ENCODE data around the gene DNAJC3.
"Not testable (repeated sequence)": the region's sequence is repeated elsewhere in the genome, so short reads cannot be mapped to it uniquely, and the experiment has no call there.

- not testable (repeated sequence) for TF ChIP-seq CTCF, POLR2A (IDR thresholded peaks at IDR 0.05)
These were observed 35.9 kb downstream of the DNAJC3 start for GRCh38 chr13:95712846-95713245.
